ENCODE data around the gene MUCL3.
"Not testable (repeated sequence)": the region's sequence is repeated elsewhere in the genome, so short reads cannot be mapped to it uniquely, and the experiment has no call there.

Gene MUCL3

DNA sequence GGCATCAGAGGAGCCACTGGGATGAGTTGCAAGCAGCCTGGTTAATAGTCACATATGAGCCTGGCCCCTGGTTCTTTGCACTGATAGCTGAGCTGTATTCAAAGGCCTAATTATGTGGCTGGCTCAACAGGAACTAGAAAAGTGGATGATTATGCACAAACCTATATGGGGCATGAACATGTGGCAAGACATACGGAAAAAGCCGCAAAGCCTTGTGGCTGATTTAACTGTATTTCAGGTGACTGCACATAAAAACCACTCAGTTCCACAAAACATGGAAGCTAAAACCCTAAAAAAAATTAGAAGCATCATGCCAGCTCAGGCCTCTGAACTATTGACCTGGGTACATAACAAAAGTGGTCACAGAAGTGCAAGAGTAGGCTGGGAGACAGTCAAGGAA, 56.5 kb downstream of the MUCL3 start:
- ChIA-PET CTCF (interaction anchor here (1.4 to 1.7 kb wide), 3 partner anchors 9 to 175 kb away, joined by 3 to 5 read pairs (median 4); no protein-coding TSS in a partner anchor), POLR2A (no interaction called here)
- TF ChIP-seq, protein P1, sequence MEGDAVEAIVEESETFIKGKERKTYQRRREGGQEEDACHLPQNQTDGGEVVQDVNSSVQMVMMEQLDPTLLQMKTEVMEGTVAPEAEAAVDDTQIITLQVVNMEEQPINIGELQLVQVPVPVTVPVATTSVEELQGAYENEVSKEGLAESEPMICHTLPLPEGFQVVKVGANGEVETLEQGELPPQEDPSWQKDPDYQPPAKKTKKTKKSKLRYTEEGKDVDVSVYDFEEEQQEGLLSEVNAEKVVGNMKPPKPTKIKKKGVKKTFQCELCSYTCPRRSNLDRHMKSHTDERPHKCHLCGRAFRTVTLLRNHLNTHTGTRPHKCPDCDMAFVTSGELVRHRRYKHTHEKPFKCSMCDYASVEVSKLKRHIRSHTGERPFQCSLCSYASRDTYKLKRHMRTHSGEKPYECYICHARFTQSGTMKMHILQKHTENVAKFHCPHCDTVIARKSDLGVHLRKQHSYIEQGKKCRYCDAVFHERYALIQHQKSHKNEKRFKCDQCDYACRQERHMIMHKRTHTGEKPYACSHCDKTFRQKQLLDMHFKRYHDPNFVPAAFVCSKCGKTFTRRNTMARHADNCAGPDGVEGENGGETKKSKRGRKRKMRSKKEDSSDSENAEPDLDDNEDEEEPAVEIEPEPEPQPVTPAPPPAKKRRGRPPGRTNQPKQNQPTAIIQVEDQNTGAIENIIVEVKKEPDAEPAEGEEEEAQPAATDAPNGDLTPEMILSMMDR (IDR thresholded peaks at IDR 0.05; ENCODE audit: control extremely low read depth, extremely low read depth, low read depth, missing control alignments) = no peak
- no peak for DNase-seq (ENCODE audit: extremely low spot score)

DNA sequence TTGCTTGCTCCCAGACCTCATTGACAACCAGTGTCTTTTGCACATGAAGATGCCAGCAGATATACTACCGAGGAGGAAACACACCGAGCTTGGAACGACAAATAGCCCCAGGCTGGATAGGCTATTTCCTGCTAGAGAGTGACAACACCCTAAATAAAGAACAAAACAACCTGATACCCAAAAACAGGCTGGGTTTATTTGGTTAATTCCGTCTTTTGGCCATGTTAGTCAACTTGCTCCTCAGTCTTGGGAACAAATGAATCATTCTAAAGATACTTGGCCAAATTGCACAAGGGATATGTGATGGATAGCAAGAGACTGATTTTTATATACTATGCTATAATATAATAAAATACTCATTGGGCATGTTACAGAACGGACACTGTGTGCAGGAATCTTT, 58.0 kb downstream of the MUCL3 start:
- TF ChIP-seq, protein P1 (IDR thresholded peaks at IDR 0.05; ENCODE audit: control extremely low read depth, extremely low read depth, low read depth, missing control alignments) = no peak
- ChIA-PET POLR2A (no interaction called here), CTCF (interaction anchor here (1.2 to 1.7 kb wide), 3 partner anchors 10 to 176 kb away, joined by 3 to 4 read pairs (median 3); no protein-coding TSS in a partner anchor)
- DNase-seq (ENCODE audit: extremely low spot score) = no peak

DNA sequence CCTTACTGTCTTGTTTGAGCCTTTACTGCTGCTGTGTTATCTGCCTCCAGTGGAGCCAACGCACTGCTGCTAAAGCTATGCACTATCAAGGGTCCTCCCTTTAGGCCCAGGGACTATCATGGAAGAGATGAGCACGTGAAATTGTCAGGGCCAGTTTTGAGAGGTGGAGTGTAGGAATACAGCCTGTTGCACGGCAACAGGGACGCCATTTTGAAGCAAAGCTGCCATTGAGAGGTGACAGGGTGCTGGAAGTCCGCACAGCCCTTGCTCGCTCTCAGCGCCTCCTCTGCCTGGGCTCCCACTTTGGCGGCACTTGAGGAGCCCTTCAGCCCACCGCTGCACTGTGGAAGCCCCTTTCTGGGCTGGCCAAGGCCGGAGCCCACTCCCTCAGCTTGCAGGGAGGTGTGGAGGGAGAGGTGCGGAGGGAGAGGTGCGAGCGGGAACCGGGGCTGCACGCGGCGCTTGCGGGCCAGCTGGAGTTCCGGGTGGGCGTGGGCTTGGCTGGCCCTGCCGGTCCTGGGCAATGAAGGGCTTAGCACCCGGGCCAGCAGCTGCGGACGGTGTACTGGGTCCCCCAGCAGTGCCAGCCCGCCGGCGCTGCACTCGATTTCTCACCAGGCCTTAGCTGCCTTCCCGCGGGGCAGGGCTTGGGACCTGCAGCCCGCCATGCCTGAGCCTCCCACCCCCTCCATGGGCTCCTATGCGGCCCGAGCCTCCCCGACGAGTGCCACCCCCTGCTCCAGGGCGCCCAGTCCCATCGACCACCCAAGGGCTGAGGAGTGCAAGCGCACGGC, 59.5 kb downstream of the MUCL3 start:
- DNase-seq (ENCODE audit: extremely low spot score); POLR2A ChIA-PET: not testable (repeated sequence)
- CTCF ChIA-PET = interaction anchor here (1.2 kb wide), 1 partner anchor 8 kb away, joined by 3 read pairs; no protein-coding TSS in a partner anchor

DNA sequence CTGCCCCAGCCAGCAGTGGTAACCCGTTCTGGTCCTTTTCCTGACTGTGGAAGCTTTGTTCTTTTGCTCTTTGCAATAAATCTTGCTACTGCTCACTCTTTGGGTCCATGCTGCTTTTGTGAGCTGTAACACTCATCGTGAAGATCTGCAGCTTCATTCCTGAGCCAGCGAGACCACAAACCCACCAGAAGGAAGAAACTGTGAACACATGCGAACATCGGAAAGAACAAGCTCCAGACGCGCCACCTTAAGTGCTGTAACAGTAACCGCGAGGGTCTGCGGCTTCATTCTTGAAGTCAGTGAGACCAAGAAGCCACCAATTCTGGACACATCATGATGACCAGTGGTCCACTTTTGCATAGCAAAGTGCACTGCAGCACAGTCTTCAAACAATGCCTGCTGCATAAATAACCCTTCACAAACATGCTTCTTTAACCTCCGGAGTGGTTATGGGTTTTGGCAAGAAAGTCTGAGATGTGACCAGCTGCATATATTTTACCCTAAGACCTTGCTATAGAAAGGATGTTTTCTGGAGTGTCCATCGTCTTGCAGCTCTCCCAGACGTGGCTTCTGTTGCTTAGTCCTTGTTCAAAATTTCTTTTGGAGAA, 60.6 kb downstream of the MUCL3 start:
- no peak for DNase-seq (ENCODE audit: extremely low spot score)
- ChIA-PET CTCF (interaction anchor here (1.3 kb wide), 1 partner anchor 86 kb away, joined by 4 read pairs; no protein-coding TSS in a partner anchor), POLR2A (no interaction called here)
- TF ChIP-seq, protein P1 (IDR thresholded peaks at IDR 0.05; ENCODE audit: control extremely low read depth, extremely low read depth, low read depth, missing control alignments) = no peak

DNA sequence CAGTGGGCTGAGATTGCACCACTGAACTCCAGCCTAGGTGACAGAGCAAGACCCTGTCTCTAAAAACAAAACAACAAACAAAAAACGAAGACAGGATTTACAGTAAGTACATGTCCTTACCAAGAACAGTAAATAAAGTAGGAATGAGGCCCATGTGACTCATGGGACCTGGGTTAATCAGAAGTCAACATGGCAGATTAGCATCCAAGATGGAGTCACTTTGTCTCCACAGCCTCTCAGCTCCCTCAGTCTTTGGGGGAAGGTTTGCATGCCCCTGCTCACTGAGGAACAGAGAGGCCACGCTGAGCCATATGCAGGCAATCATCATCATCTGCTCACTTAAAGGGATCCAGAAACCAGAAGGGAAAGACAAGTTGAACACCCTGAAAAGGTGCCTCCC, 61.7 kb downstream of the MUCL3 start:
- no peak for DNase-seq (ENCODE audit: extremely low spot score)
- ChIA-PET POLR2A (no interaction called here), CTCF (no interaction called here)
- TF ChIP-seq, protein P1 (IDR thresholded peaks at IDR 0.05; ENCODE audit: control extremely low read depth, extremely low read depth, low read depth, missing control alignments) = no peak
